Activated CD4-positive, alpha-beta T cell treated with anti-CD3 and anti-CD28 coated beads, Interleukin-2, amount 10 ng/mL, durations not matched to agents 7 days and 5 days (primary cell): ENCODE results near the gene CRB2. TPM values are rescaled to one million over a fixed set of nuclear protein-coding genes. Genes with fewer than 3 reads are reported as not detected.

ENCODE experiments used
- CTCF ChIA-PET: fragments of 350-600 bp; sonication (Branson Sonifier 250); formaldehyde crosslinking; loops from one replicate; lab custom pipeline; 2021; ENCODE audit warnings: antibody characterized with exemption; lab: Charles Lee
- POLR2A ChIA-PET: fragments of 350-600 bp; sonication (Branson Sonifier 250); formaldehyde crosslinking; loops from one replicate; lab custom pipeline; 2021; ENCODE audit warnings: antibody characterized with exemption; lab: Charles Lee
- DNase-seq: peaks from one replicate; pipeline ENCODE4 v3.0.0-alpha.2; 2020
- H3K27ac Mint-ChIP-seq: one replicate; pipeline ENCODE4 v1.8.0; 2021; ENCODE audit warnings: mild to moderate bottlenecking, moderate library complexity, mixed read lengths
- H3K27me3 Mint-ChIP-seq: one replicate; pipeline ENCODE4 v1.8.0; 2021; ENCODE audit warnings: mixed read lengths
- H3K36me3 Mint-ChIP-seq: one replicate; pipeline ENCODE4 v1.8.0; 2021; ENCODE audit warnings: low read depth, mixed read lengths
- H3K4me1 Mint-ChIP-seq: one replicate; pipeline ENCODE4 v1.8.0; 2021; ENCODE audit warnings: mixed read lengths
- H3K4me3 Mint-ChIP-seq: one replicate; pipeline ENCODE4 v1.8.0; 2021; ENCODE audit warnings: mild to moderate bottlenecking, moderate library complexity, mixed read lengths
- H3K9me3 Mint-ChIP-seq: one replicate; pipeline ENCODE4 v1.8.0; 2021; ENCODE audit warnings: mixed read lengths
- total RNA-seq, 2 experiments: library from RNA; stranded (reverse); gene quantifications; one replicate each; pipeline ENCODE4 v1.2.3, GENCODE V29; 2021

CRB2 gene
- total RNA-seq, 2 experiments from 2014 or later = not detected

- peaks cover 19% of the 10 kb centered on the region for H3K4me1 Mint-ChIP-seq
- ChIA-PET CTCF (interaction anchor here (0.6 to 1.7 kb wide), 4 partner anchors 10 to 81 kb away, joined by 3 read pairs; no protein-coding TSS in a partner anchor), POLR2A (interaction anchor here (0.7 kb wide), 1 partner anchor 1110 kb away, joined by 3 read pairs; no protein-coding TSS in a partner anchor)
- no peaks in the 10 kb centered on the region for H3K9me3 Mint-ChIP-seq
- H3K4me3 Mint-ChIP-seq = no peak overlapping the region
- DNase-seq = no peak
- H3K36me3 Mint-ChIP-seq = no peaks in the 10 kb centered on the region
- no peak overlapping the region for H3K27ac Mint-ChIP-seq
- H3K27me3 Mint-ChIP-seq = no peaks in the 10 kb centered on the region
These were observed 11.6 kb upstream of the CRB2 start for GRCh38 chr9:123344192-123344949.

GRCh38 chr9:123345567-123345955, 10.4 kb upstream of the CRB2 start:
- POLR2A ChIA-PET = no interaction called here
- Mint-ChIP-seq H3K4me1 (peaks cover 7% of the 10 kb centered on the region), H3K27ac (no peak overlapping the region), H3K9me3 (no peaks in the 10 kb centered on the region), H3K27me3 (peaks cover 4% of the 10 kb centered on the region), H3K4me3 (no peak overlapping the region), H3K36me3 (no peaks in the 10 kb centered on the region)
- no peak for DNase-seq
- CTCF ChIA-PET = interaction anchor here (0.8 to 1.7 kb wide), 2 partner anchors 17 to 83 kb away, joined by 3 to 4 read pairs; no protein-coding TSS in a partner anchor

GRCh38 chr9:123346026-123346425, 10.0 kb upstream of the CRB2 start:
- H3K27me3 Mint-ChIP-seq = peaks cover 5% of the 10 kb centered on the region
- POLR2A ChIA-PET = no interaction called here
- H3K36me3 Mint-ChIP-seq = no peaks in the 10 kb centered on the region

GRCh38 chr9:123346826-123347225, 9.2 kb upstream of the CRB2 start:
- Mint-ChIP-seq H3K27ac (no peak overlapping the region), H3K9me3 (no peaks in the 10 kb centered on the region), H3K4me1 (no peaks in the 10 kb centered on the region), H3K36me3 (no peaks in the 10 kb centered on the region), H3K27me3 (peaks cover 5% of the 10 kb centered on the region), H3K4me3 (no peak overlapping the region)
- POLR2A ChIA-PET = no interaction called here
- CTCF ChIA-PET = no interaction called here
- no peak for DNase-seq

More at GRCh38 chr9:123346026-123346425, 10.0 kb upstream of the CRB2 start:
- CTCF ChIA-PET = interaction anchor here (0.8 to 1.7 kb wide), 2 partner anchors 18 to 83 kb away, joined by 3 to 4 read pairs; no protein-coding TSS in a partner anchor
- Mint-ChIP-seq H3K4me3 (no peak overlapping the region), H3K4me1 (peaks cover 3% of the 10 kb centered on the region), H3K27ac (no peak overlapping the region), H3K9me3 (no peaks in the 10 kb centered on the region)
- DNase-seq = no peak

GRCh38 chr9:123347289-123348060, 8.5 kb upstream of the CRB2 start:
- Mint-ChIP-seq H3K27ac (no peak overlapping the region), H3K4me3 (no peak overlapping the region), H3K27me3 (peaks cover 5% of the 10 kb centered on the region), H3K36me3 (no peaks in the 10 kb centered on the region), H3K9me3 (no peaks in the 10 kb centered on the region), H3K4me1 (no peaks in the 10 kb centered on the region)
- CTCF ChIA-PET = no interaction called here
- DNase-seq = no peak
- POLR2A ChIA-PET = no interaction called here

GRCh38 chr9:123348317-123348992, 7.5 kb upstream of the CRB2 start:
- DNase-seq = no peak
- Mint-ChIP-seq H3K36me3 (no peaks in the 10 kb centered on the region), H3K9me3 (no peaks in the 10 kb centered on the region), H3K27ac (no peak overlapping the region), H3K27me3 (peaks cover 9% of the 10 kb centered on the region), H3K4me1 (no peaks in the 10 kb centered on the region), H3K4me3 (no peak overlapping the region)
- ChIA-PET POLR2A (interaction anchor here (0.6 to 0.7 kb wide), 2 partner anchors 21 to 436 kb away, joined by 3 to 4 read pairs; partner anchors contain the start of gene ZBTB6), CTCF (interaction anchor here (1.6 kb wide), 1 partner anchor 19 kb away, joined by 6 read pairs; no protein-coding TSS in a partner anchor)

- Mint-ChIP-seq H3K9me3 (no peaks in the 10 kb centered on the region), H3K4me1 (no peaks in the 10 kb centered on the region), H3K27me3 (peaks cover 9% of the 10 kb centered on the region), H3K4me3 (no peak overlapping the region), H3K36me3 (no peaks in the 10 kb centered on the region), H3K27ac (no peak overlapping the region)
- ChIA-PET CTCF (interaction anchor here (0.5 to 1.7 kb wide), 6 partner anchors 9 to 886 kb away, joined by 3 to 19 read pairs (median 6); no protein-coding TSS in a partner anchor), POLR2A (interaction anchor here (0.6 to 0.7 kb wide), 2 partner anchors 22 to 436 kb away, joined by 3 to 4 read pairs; partner anchors contain the start of gene ZBTB6)
- DNase-seq = no peak
These were observed 7.0 kb upstream of the CRB2 start for GRCh38 chr9:123349033-123349432.

- peak; percentile 76 for DNase-seq
- Mint-ChIP-seq H3K27ac (no peak overlapping the region), H3K4me3 (no peak overlapping the region), H3K9me3 (no peaks in the 10 kb centered on the region), H3K4me1 (no peaks in the 10 kb centered on the region), H3K27me3 (peaks cover 9% of the 10 kb centered on the region), H3K36me3 (no peaks in the 10 kb centered on the region)
- POLR2A ChIA-PET = no interaction called here
- CTCF ChIA-PET = interaction anchor here (0.5 to 1.8 kb wide), 17 partner anchors 10 to 897 kb away, joined by 3 to 19 read pairs (median 4); no protein-coding TSS in a partner anchor
These were observed 6.1 kb upstream of the CRB2 start for GRCh38 chr9:123349691-123350480.

GRCh38 chr9:123350590-123351310, 5.2 kb upstream of the CRB2 start:
- peaks cover 9% of the 10 kb centered on the region for H3K27me3 Mint-ChIP-seq
- no peak for DNase-seq
- no peak overlapping the region for H3K27ac Mint-ChIP-seq
- H3K36me3 Mint-ChIP-seq = no peaks in the 10 kb centered on the region
- CTCF ChIA-PET = interaction anchor here (0.9 to 1.8 kb wide), 10 partner anchors 9 to 887 kb away, joined by 3 to 19 read pairs (median 5); no protein-coding TSS in a partner anchor
- H3K9me3 Mint-ChIP-seq = no peaks in the 10 kb centered on the region
- H3K4me1 Mint-ChIP-seq = no peaks in the 10 kb centered on the region
- POLR2A ChIA-PET = no interaction called here
- H3K4me3 Mint-ChIP-seq = no peak overlapping the region

- H3K36me3 Mint-ChIP-seq = no peaks in the 10 kb centered on the region
- peaks cover 9% of the 10 kb centered on the region for H3K27me3 Mint-ChIP-seq
- ChIA-PET POLR2A (no interaction called here), CTCF (interaction anchor here (0.9 to 2.9 kb wide), 3 partner anchors 13 to 43 kb away, joined by 3 to 11 read pairs (median 4); no protein-coding TSS in a partner anchor)
- peaks cover under 1% of the 10 kb centered on the region for H3K4me1 Mint-ChIP-seq
- H3K27ac Mint-ChIP-seq = no peak overlapping the region
- DNase-seq = no peak
- no peak overlapping the region for H3K4me3 Mint-ChIP-seq
- H3K9me3 Mint-ChIP-seq = no peaks in the 10 kb centered on the region
These were observed 3.0 kb upstream of the CRB2 start for GRCh38 chr9:123353041-123353440.

GRCh38 chr9:123353984-123354591, 1.9 kb upstream of the CRB2 start:
- Mint-ChIP-seq H3K27ac (no peak overlapping the region), H3K27me3 (peaks cover 9% of the 10 kb centered on the region), H3K4me3 (no peak overlapping the region), H3K36me3 (no peaks in the 10 kb centered on the region), H3K9me3 (no peaks in the 10 kb centered on the region), H3K4me1 (peaks cover 11% of the 10 kb centered on the region)
- ChIA-PET CTCF (interaction anchor here (0.5 to 2.9 kb wide), 10 partner anchors 10 to 517 kb away, joined by 3 to 11 read pairs (median 3); no protein-coding TSS in a partner anchor), POLR2A (no interaction called here)
- DNase-seq = peak; percentile 57
